Measurements from ENCODE around the gene SLC25A38. TPM values are rescaled to one million over a fixed set of nuclear protein-coding genes. Genes with fewer than 3 reads are reported as not detected.

Gene SLC25A38
- total and polyA plus RNA-seq, 4 donors: 17.6 to 36.9 (median 29.3) TPM

- no peak overlapping the region for H3K27ac ChIP-seq (ENCODE audit: low read depth, low read length)
- peaks cover 2% of the 10 kb centered on the region for H3K9me3 ChIP-seq (ENCODE audit: control insufficient read depth, insufficient read depth, low read length)
- WGBS (ENCODE audit: insufficient coverage): 100% methylated on average over 3 of the region's 8 CpGs
- no peaks in the 10 kb centered on the region for H3K4me1 ChIP-seq (ENCODE audit: control insufficient read depth, insufficient read depth, low read length)
- H3K27me3 ChIP-seq (ENCODE audit: control insufficient read depth, insufficient read depth, low read length): no peaks in the 10 kb centered on the region
- no peak for DNase-seq (ENCODE audit: low read depth in 4 of 6, low spot score in 6 of 6)
- no peaks in the 10 kb centered on the region for H3K36me3 ChIP-seq (ENCODE audit: control insufficient read depth, insufficient read depth, low read length)
- H3K4me3 ChIP-seq (ENCODE audit: low read depth, low read length): no peak overlapping the region
Observed at GRCh38 chr3:39440316-39440715, 57.1 kb downstream of the SLC25A38 start.

- peaks cover 3% of the 10 kb centered on the region for H3K4me1 ChIP-seq (ENCODE audit: control insufficient read depth, insufficient read depth, low read length)
- H3K27ac ChIP-seq (ENCODE audit: low read depth, low read length): no peak overlapping the region
- no peaks in the 10 kb centered on the region for H3K9me3 ChIP-seq (ENCODE audit: control insufficient read depth, insufficient read depth, low read length)
- no peaks in the 10 kb centered on the region for H3K36me3 ChIP-seq (ENCODE audit: control insufficient read depth, insufficient read depth, low read length)
- no peaks in the 10 kb centered on the region for H3K27me3 ChIP-seq (ENCODE audit: control insufficient read depth, insufficient read depth, low read length)
- 78% methylated on average over 4 of the region's 4 CpGs for WGBS (ENCODE audit: insufficient coverage)
- no peak overlapping the region for H3K4me3 ChIP-seq (ENCODE audit: low read depth, low read length)
- no peak for DNase-seq (ENCODE audit: low read depth in 4 of 6, low spot score in 6 of 6)
Observed at GRCh38 chr3:39443530-39443929, 60.4 kb downstream of the SLC25A38 start.

DNA sequence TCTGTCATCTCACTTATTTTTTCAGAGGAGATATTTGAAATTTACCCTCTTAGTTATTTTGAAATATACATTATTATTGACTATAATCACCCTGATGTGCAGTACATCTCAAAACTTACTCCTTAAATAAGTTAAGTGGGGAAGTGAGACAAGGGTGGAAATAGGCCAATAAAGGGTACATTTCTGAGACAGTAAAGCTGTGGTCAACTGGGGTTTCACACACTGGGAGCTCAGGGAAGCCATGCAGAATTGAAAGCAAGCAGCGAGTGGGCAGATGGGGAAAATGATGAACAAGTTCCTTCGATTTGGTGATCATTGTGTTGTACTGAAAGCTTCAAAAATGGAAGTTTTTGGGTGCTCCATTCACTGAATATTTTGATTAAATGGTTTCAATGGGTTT is 62.8 kb downstream of the SLC25A38 start:
- no peak for DNase-seq (ENCODE audit: low read depth in 4 of 6, low spot score in 6 of 6)
- Histone ChIP-seq H3K27ac (ENCODE audit: low read depth, low read length) (no peak overlapping the region), H3K9me3 (ENCODE audit: control insufficient read depth, insufficient read depth, low read length) (no peaks in the 10 kb centered on the region), H3K36me3 (ENCODE audit: control insufficient read depth, insufficient read depth, low read length) (no peaks in the 10 kb centered on the region), H3K27me3 (ENCODE audit: control insufficient read depth, insufficient read depth, low read length) (no peaks in the 10 kb centered on the region), H3K4me1 (ENCODE audit: control insufficient read depth, insufficient read depth, low read length) (peaks cover 3% of the 10 kb centered on the region), H3K4me3 (ENCODE audit: low read depth, low read length) (no peak overlapping the region)
- WGBS (ENCODE audit: insufficient coverage): 75% methylated on average over 1 of the region's 2 CpGs

- no CpG with 5 or more reads among the region's 2 CpGs for WGBS (ENCODE audit: insufficient coverage)
- no peak overlapping the region for H3K4me3 ChIP-seq (ENCODE audit: low read depth, low read length)
- H3K27ac ChIP-seq (ENCODE audit: low read depth, low read length): no peak overlapping the region
- no peaks in the 10 kb centered on the region for H3K36me3 ChIP-seq (ENCODE audit: control insufficient read depth, insufficient read depth, low read length)
- DNase-seq (ENCODE audit: low read depth in 4 of 6, low spot score in 6 of 6): no peak
- no peaks in the 10 kb centered on the region for H3K27me3 ChIP-seq (ENCODE audit: control insufficient read depth, insufficient read depth, low read length)
- H3K4me1 ChIP-seq (ENCODE audit: control insufficient read depth, insufficient read depth, low read length): peaks cover 3% of the 10 kb centered on the region
- H3K9me3 ChIP-seq (ENCODE audit: control insufficient read depth, insufficient read depth, low read length): no peaks in the 10 kb centered on the region
Observed at GRCh38 chr3:39446444-39446843, 63.3 kb downstream of the SLC25A38 start.

Small RNAs within 50 kb of the gene (small RNA-seq; reads per million reads assigned to genes)
- not detected for gene SNORA6 (ENCODE audit: low replicate concordance)
- gene SNORA62 (ENCODE audit: low replicate concordance): not detected

Other genes with a start within 250 kb of the SLC25A38 start
- gene CSRNP1, start 229.8 kb upstream of the SLC25A38 start, total RNA-seq: 10 to 100 TPM; 14.5 to 24.6 TPM
- gene CSRNP1, start 229.8 kb upstream of the SLC25A38 start, polyA plus RNA-seq (ENCODE audit: insufficient read length in 2 of 2): 10 to 100 TPM; 17.3 to 19.4 TPM
- gene XIRP1, start 190.8 kb upstream of the SLC25A38 start, total RNA-seq: under 1 TPM; 0.20 to 0.50 TPM
- 1 to 10 TPM; 1.3 to 1.6 TPM for gene XIRP1, start 190.8 kb upstream of the SLC25A38 start, polyA plus RNA-seq (ENCODE audit: insufficient read length in 2 of 2)
- gene CX3CR1, start 103.3 kb upstream of the SLC25A38 start, total RNA-seq: 10 to 100 TPM; 27.7 to 42.1 TPM
- 10 to 100 TPM; 43.2 to 70.2 TPM for gene CX3CR1, start 103.3 kb upstream of the SLC25A38 start, polyA plus RNA-seq (ENCODE audit: insufficient read length in 2 of 2)
- gene CCR8, start 53.7 kb upstream of the SLC25A38 start, total RNA-seq: not detected
- not detected for gene CCR8, start 53.7 kb upstream of the SLC25A38 start, polyA plus RNA-seq (ENCODE audit: insufficient read length in 2 of 2)
- gene RPSA, start 23.4 kb downstream of the SLC25A38 start, total RNA-seq: 1,000 to 10,000 TPM in 1 of 2 donors, 100 to 1,000 TPM in 1; 641 to 1,036 TPM
- 1,000 to 10,000 TPM; 1,302 to 1,348 TPM for gene RPSA, start 23.4 kb downstream of the SLC25A38 start, polyA plus RNA-seq (ENCODE audit: insufficient read length in 2 of 2)
- gene MOBP, start 84.3 kb downstream of the SLC25A38 start, total RNA-seq: 100 to 1,000 TPM; 125 to 433 TPM
- 100 to 1,000 TPM; 257 to 318 TPM for gene MOBP, start 84.3 kb downstream of the SLC25A38 start, polyA plus RNA-seq (ENCODE audit: insufficient read length in 2 of 2)